NCI-H69 (cell line): ENCODE data around the gene KIF26A.
A peak's percentile ranks its signal among the peaks of the same experiment; 100 is the strongest.
"Not testable (repeated sequence)": the region's sequence is repeated elsewhere in the genome, so short reads cannot be mapped to it uniquely, and the experiment has no call there.

Experiments
- DNase-seq: peaks from one replicate; lab custom pipeline; 2025; lab: John Stamatoyannopoulos, UW

The KIF26A gene

GRCh38 chr14:104208331-104208730 is 69.9 kb downstream of the KIF26A start:
- not testable (repeated sequence) for DNase-seq

DNA sequence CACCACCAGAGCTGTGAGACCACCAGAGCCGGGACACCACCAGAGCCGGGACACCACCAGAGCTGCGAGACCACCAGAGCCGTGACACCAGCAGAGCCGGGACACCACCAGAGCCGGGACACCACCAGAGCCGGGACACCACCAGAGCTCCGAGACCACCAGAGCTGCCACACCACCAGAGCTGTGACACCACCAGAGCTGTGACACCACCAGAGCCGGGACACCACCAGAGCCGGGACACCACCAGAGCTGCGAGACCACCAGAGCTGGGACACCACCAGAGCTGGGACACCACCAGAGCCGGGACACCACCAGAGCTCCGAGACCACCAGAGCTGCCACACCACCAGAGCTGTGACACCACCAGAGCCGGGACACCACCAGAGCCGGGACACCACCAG is 70.7 kb downstream of the KIF26A start:
- not testable (repeated sequence) for DNase-seq

GRCh38 chr14:104209985-104210816 is 71.8 kb downstream of the KIF26A start:
- DNase-seq: peak; percentile 92

- DNase-seq: no peak
These were observed 72.4 kb downstream of the KIF26A start for GRCh38 chr14:104210817-104211195.

- peak; percentile 31 for DNase-seq
These were observed 72.8 kb downstream of the KIF26A start for GRCh38 chr14:104211215-104211614.

GRCh38 chr14:104211741-104212140 is 73.4 kb downstream of the KIF26A start:
- DNase-seq: no peak

- no peak for DNase-seq
These were observed 74.1 kb downstream of the KIF26A start for GRCh38 chr14:104212206-104213095.

DNA sequence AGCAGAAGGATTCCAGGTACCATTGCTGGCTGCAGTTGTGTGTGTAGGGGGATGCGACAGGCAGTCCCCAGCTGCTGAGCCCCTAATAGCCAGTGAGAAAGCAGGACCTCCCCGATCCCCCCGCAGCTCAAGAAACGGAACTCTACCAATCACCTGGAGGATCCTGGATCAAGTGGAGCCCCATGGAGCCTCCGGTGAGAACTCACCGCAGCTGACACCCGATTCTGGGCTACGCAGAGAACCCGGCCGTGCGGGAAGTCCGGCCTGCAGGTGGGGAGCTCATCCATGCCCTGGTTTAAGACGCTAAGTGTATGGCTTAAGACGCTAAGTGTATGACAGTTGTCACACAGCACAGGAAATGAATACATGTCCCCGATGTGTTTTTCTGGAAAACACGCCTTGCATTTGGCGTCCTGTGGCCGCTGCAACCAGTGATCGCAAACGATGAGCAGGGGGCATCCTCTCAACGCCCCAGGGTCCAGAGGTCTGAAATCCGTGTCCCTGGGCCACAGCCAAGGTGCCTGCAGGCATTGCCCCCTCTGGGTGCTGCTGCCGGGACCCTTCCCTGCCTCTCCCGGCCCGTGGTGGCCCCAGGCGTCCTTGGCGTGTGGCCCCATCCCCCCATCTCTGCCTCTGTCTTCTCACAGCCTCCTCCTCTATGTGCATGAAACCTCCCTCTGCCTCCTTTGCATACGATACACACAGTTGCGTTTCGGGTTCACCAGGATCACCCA is 75.1 kb downstream of the KIF26A start:
- no peak for DNase-seq

- no peak for DNase-seq
These were observed 76.2 kb downstream of the KIF26A start for GRCh38 chr14:104214431-104215218.

DNA sequence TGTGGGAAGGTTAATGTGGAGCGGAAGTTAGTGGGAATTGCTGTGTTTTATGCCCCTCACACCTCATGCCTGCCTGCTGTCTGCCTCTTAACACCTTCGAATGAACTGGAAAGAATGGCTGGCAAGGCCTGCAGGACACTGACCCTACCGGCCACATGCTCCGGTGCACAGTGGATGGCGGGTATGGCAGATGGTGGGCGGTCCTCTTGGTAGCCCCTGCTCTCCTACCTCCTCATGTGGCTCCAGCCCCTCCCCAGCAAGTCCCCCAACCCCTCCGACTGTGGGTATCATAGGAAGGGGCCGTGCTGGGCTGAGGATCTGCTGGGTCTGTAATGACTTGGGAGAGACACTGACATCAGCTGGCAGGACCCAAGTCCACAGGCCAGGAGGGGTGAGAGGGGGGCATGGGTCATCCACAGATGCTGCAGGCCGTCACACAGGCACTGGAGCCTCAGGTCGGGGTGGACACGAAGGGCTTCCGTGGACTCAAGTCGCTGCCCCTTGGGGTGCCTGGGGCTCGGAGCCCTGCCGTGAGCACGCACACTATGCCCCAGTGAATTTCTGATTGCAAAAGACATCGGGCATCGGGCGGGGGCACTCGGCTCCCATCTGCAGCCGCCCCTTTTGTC is 77.4 kb downstream of the KIF26A start:
- DNase-seq: no peak

DNA sequence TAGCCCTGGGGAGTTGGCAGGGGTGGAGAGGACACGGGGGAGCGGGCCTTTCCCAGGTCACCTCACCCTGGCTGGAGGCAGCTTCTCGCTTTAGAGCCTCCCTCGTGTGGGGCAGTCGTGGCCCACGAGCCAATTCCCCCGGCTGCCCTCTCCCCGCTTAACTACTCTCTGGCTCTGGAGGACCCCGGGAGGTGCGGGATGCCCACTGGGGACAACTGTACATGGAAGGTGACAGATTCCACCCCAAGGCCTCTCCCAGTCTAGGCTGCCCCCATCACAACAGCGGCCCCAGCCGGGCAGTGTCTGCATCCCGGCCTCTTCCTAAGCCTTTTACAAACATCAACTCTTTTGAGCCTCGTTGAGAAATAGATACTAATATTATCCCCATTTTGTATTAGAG is 78.1 kb downstream of the KIF26A start:
- no peak for DNase-seq

DNA sequence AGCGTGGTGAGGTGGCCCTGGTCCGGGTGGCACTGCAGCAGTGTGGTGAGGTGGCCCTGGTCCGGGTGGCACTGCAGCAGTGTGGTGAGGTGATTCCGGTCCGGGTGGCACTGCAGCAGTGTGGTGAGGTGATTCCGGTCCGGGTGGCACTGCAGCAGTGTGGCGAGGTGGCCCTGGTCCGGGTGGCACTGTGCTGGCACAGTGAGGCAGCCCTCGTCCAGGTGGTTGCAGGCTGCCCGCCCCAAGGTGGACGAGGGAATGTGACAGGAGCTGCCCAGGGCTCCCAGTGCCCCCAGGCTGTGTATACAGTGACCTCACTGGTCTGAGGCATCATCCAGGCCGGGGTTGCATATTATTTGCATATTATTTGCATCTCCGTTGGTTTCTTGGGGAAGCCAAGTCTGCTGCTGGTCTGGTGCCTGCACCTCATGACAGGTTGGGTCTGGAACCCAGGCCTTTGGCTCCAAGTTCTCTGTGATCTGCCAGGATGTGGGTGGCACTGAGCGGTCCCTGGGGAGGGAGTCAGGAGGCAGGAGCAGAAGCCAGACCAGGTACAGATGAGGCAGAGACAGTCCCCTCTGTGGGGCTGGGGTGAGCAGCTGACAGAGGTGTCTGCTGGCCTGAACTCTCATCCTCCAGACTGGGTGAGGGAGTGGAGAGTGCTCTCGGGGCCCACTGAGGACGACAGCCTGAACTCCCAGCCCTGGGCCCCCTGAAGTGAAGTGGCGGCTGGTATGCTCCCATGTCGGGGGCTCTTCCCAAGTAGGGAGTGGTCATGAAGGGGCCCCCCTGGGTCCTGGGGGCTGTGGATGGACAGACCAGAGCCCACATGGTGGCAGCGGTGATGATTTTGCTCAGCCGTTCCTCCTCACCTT is 79.3 kb downstream of the KIF26A start:
- no peak for DNase-seq

DNA sequence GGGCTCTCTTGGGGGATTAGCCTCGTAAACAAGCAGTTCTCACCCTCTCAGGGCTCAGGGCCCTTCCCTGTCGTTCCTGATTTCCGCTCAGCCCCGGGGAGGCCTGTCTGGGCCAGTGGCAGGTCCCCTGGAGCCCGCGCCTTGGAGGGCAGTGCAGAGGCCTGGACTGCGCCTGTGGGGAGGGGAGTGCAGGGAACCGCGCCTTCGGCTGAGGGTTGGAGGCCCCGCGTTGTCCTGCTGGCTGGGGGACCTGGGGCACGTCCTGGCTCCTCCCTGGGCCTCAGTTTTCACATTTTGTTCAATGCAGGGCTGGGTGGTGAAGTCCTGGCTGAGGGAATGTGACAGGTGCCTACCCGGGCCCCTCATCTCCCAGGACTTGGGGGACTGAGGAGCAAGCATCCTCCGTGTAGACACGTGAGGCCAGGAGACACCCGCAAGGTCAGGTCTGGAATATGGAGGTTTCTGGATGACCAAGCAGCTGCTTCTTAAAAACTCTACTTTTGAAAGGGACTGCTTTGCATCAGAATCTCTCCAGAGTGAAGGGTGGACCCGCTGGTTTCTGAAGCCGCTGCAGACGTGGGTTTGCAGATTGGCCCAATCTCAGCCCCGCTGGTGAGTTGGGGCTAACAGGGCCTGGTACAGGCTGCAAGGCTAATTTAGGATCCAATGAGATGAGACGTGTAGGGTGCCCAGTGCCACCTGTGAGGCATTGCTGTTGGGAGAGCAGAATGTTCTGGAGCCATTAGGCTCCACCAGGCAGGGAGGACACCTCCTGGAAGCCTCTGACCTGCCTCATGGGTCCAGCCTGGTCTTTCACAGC is 80.2 kb downstream of the KIF26A start:
- DNase-seq: no peak

- peak; percentile 48 for DNase-seq
These were observed 81.4 kb downstream of the KIF26A start for GRCh38 chr14:104219731-104220214.

DNA sequence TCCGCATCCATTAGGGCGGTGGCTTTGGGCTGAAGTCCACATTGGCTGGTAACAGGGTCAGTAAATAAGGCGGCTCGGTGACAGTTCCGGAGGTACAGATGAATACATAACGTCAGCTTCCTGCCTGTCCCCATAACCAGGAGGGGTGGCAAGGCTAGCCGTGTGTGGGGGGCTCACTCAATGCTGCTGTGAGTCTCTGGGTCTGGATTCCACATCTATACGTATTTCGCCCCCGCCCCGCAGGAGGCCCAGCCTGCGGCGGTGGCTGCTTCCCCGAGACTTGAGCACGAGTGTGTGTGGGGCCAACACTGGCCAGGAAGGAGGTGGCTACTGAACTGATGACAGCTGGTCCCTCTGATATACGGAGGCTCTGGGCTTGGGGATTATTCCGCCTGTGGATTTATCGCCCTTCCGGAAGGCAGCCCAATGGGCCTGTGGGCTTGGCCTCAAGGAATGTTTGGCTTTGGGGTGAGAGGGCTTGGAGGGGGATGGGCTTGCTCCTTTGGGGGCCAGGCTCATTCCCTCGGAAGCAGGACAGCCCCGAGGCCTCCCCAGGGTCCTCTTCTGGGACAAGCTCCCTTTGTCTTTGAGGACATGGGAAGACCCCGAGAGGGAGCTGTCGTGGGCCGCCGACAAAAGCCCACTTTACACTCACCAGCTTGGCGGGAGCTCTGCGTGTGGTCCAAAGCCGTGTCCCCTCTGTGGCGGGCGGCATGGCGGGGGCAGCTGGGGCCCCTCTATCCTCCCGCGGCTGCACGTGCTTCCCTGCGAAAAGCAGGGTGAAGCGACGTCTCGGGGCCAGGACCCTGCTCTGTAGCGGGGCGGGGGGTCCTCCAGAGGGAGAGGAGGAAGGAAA is 82.1 kb downstream of the KIF26A start:
- no peak for DNase-seq

GRCh38 chr14:104221071-104221625 is 82.8 kb downstream of the KIF26A start:
- DNase-seq: no peak

GRCh38 chr14:104221636-104222369 is 83.4 kb downstream of the KIF26A start:
- DNase-seq: peak; percentile 69
